ACHN (cell line): ENCODE measurements around the gene CYB561D2.

Source experiments
- DNase-seq: peaks from one replicate; pipeline ENCODE4 v3.0.0-alpha.2; 2015
- in situ Hi-C: cut with HindIII; loops from 2 replicates; pipeline ENCODE4 v1.10.0; 2017; ENCODE audit warnings: low sequenced_read_pairs, low pct_ligation_motif_present, low pct_unique_long_range_greater_than_20kb

The CYB561D2 gene

GRCh38 chr3:50322386-50323091, 28.1 kb upstream of the CYB561D2 start, which contains the start of gene HYAL2:
HYAL2 (minus strand) TSS chr3:50322745; CDS start chr3:50320489, 2,256 bp downstream.
- in situ Hi-C loops, result no loop called here
- no peak for DNase-seq

GRCh38 chr3:50323092-50323600, 27.5 kb upstream of the CYB561D2 start:
- no peak for DNase-seq
- in situ Hi-C loops, result no loop called here

DNA sequence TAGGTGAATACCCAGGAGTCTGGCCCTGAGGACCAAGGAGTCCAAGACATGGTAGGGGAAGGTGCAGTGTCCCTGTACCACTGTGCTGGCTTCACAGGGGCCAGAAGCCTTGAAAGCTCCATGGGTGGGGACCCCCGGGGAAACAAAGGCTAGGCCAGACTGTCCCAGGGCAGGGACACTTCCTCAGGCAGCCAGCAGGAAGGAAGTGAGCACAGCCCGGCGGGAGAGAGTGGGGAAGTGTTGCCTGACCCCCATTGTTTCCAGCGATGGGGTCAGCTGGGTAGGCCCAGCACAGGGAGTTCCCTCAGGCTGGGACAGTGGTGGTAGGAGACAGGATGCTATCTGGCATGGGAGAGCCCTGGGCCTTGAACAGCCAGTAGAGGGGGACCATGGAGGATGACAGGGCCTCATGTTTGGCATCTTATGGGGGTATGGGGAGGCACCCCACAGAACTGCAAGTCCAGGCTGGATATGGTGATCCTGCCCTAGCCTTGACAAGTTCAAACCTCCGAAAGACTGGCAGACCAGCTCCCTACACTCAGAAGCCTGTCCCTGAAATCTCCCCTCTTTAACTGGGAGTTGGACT, 27.0 kb upstream of the CYB561D2 start:
- in situ Hi-C loops, result no loop called here
- no peak for DNase-seq

DNA sequence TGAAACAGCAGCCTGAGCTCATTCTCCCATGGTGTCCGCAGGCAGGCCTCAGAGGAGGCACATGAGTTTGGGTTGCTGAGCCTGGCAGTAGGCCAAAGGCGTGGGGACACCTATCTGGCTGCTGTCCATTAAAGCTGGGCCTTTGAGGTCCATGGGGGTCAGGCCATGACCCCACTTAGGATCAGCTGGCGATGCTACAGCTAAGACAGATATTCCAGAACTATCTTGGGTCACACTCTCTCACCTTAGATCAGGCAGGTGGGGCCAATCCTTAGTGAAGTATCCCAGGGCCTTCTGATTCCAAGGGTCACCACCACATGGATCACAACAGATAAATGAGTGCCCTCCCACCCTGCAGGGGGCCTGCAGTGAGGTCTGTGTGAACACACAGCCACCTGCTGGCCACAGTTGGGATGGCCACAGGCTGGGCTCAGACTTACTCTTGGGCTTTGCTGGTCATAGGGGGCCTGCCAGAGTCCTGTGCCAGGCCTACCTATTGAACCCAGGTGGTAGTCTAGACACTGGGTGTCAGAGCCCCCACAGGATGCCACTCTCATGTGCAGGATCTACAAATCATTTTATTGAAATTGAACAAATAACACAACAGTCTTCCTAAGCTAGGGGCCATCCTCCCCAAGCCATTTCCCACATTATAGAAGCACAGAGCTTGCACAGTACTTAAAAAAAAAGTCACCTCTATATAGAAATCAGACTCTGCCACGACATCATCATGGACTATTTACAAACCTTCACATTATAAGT, 26.1 kb upstream of the CYB561D2 start:
- peak; percentile 72 for DNase-seq
- in situ Hi-C loops, result no loop called here

GRCh38 chr3:50325113-50325480, 25.6 kb upstream of the CYB561D2 start:
- in situ Hi-C loops, result no loop called here
- no peak for DNase-seq

DNA sequence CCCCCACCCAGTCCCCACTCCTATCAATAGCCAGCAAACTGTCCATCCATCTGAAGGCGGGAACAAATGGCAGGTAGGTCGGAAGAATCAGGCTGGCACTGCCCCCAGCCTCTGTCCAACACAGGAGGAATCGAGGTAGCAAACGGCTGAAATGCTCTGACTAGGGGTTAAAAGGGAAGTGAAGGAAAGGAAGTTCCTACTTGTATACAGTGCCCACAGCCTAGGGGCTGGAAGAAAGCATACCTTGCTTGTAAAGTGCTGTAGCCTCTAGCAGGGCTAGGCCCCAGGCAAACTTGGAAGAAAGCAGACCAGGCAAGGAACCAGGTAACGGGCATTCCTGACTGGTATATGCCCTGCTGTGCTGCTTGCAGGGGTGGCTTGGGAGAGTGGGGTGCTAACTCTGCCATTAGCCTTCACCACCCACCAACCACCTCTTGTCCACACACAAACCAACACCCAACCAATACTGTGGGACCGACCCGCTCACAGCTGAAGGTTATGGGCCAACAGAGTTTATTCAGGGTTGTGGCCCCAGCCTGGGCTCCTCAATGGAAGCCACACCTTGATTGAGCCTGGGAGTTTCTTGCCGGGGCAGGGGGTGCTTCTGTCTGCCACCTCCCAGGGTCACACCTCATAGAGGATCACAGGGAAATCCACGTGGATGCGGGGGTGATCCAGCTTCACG, 25.0 kb upstream of the CYB561D2 start:
- in situ Hi-C loops, result no loop called here
- DNase-seq, result no peak

- in situ Hi-C loops, result no loop called here
- no peak for DNase-seq
Observed at GRCh38 chr3:50326182-50326541, 24.5 kb upstream of the CYB561D2 start.

- in situ Hi-C loops, result no loop called here
- no peak for DNase-seq
Observed at GRCh38 chr3:50327129-50327528, 23.5 kb upstream of the CYB561D2 start.

GRCh38 chr3:50327943-50328691, 22.5 kb upstream of the CYB561D2 start, which contains the start of gene TUSC2:
TUSC2 (minus strand) TSS chr3:50328223; CDS start chr3:50328099, 124 bp downstream.
- in situ Hi-C loops, result no loop called here
- peak; percentile 95 for DNase-seq

DNA sequence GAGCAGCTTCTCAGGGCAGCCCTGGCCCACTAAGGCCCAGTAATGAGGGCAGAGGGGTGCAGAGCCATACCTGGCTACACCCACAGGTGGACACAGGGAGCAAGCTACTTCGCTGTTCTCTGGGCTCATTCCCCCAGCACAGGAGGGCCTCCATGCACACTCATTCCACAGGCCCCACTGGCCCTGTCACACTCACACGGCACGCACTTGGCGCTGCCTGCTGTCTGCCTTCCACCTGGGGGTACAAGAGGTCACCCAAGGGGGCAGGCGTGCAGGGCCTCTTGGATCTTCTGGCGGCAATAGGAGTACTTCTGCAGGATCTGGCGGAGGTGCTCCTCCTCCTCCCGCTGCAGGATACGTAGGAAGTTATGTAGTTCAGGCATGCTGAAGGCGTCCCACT, 20.3 kb upstream of the CYB561D2 start:
- DNase-seq, result no peak
- in situ Hi-C loops, result no loop called here

- in situ Hi-C loops, result no loop called here
Observed at GRCh38 chr3:50331364-50331907, 19.2 kb upstream of the CYB561D2 start.

DNA sequence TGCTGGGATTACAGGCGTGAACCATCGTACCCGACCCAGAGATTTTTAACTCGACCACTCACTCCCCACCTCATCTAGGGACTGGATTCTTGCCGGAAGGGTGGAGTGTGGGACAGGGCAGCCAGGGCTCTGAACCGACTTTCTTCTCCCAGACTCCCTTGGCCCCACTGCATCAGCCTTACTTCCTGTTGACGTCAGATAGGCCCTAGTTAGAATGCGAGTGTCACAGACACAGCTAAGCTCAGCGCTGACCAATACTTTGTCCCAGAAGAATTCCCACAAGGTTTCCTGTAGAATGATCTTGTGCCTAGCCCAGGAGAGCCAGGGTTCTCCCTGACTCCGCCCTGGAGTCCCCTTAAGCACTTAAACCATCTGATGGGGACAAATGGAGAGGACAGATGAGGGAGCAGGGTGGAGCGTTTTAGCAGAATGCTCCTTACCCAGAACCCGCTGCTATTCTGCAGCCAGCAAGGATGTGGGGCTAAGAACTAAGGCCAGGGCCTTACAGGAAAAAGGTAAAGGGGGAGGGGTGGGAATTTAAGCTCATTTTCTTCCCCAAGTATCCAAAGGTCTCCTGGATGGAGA, 16.8 kb upstream of the CYB561D2 start:
- no peak for DNase-seq
- in situ Hi-C loops, result no loop called here

More at GRCh38 chr3:50331364-50331907, 19.2 kb upstream of the CYB561D2 start:
- no peak for DNase-seq

DNA sequence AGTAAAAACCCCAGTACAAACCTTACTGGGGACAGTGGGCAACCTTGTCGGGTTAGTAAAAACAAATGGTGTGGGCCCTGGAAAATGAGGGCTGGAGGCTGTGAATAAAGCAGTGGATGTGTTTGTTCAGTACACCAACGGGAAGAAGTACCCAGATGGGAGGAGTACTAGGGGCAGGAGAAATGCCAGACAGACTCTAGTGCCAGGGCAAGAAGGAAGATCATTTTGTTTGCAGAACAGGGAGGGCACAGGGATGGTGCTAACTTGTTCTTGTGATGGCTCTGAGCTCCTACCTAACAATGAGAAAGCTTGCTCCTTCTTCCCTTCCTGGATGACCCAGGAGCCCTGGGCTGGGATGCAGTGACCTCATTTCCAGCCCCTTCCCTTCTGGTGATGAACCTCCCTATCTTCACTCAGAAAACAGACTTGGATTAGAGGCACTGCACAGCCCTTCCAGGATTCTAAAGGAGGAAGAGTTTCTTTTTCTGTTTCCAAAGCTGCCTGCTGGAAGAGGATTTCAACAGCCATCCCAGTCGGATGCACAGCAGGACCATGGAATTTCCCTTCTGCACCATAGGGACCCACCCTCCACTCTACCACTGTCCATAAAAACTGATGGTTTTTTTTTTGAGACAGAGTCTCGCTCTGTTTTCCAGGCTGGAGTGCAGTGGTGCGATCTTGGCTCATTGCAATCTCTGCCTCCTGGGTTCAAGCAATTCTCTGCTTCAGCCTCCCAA, 16.2 kb upstream of the CYB561D2 start:
- in situ Hi-C loops, result no loop called here
- no peak for DNase-seq

DNA sequence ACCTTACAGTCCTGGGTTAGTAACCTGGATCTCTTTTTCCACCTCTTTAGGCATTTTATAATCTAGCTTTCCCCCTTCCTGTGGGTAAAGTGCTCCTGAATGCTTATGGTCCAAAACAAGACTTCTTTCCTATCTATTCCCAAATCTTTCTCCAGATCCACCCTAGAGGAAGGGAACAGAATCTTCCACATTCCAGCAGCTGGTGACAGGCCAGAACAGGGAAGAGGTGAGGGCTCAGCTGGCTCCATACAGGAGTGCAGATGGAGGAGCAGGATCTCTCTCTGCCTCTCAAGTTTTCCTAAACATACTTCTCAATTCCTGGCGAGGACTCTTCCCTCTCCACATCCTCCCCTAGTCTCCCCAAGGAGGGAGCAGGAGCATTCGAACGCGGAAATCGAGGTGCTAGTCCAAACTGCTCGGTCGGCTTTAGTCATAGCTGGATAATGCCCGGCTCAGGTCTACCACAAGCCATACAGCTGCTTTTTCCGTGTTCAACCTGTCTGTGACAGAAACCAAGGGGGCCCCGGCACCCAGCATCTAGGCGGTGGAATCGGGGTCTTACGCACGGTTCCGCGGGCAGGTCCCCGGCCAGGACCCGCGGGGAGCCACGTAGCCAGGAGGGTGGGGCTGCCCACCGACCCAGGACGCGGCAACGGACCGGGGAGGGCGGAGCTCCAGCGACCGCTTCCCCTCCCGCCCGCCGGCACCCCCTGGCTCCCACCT, 14.0 kb upstream of the CYB561D2 start:
- in situ Hi-C loops, result no loop called here
- peak; percentile 35 for DNase-seq

DNA sequence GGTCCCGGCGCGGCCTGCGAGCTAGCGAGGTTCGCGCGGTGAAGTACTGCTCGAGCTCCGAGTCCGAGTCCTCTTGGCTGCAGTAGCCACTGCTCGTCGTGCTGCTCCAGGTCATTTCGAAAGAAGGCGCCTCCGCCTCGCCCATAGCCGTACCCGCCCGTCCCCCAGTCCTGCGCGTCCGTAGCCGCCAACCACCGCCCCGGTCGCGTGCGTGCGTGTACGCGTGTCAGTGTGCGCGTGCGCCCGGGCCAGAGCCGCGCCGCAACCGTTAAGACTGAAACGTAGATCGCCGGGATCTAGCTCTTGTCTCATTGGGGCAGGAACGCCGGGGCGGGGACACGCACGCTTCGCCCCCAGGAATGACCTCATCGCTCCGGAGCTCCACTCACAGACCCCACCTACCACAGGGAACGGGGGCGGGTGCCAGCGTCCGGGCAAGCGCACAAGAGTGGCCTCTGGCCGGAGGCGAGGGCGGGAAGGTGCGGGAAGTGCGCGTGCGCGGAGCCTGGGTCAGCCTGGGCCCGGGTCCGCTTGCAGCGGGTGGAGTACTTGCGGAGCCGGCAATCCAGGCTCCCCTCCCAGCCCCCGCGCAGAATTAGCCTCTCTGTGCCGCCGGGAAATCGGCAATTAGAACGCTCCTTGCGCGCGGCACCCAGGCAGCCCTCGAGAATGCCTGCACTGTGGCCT, 13.3 kb upstream of the CYB561D2 start:
- peak; percentile 98 for DNase-seq
- in situ Hi-C loops, result no loop called here

DNA sequence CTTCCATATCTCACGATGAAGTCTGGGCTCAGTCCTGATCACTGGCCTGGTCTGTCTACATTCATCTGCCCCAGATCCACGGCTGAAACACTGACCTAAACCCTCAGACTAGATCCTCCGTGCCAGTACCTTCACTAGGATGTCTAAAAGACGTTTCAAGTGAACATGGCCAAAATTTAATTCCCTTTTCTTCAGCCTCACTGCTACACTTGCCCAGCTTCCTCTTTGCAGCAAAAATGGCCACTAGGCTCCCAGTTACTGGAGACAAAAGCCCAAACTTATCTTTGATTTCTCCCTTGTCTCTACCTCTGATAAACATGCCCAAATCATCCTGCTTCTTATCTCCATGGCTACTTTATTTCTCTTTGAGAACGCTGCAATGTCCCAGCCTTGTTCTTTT, 11.7 kb upstream of the CYB561D2 start:
- no peak for DNase-seq
- in situ Hi-C loops, result no loop called here
